ENCODE results near the gene FTO. TPM values are rescaled to one million over a fixed set of nuclear protein-coding genes. Genes with fewer than 3 reads are reported as not detected.

FTO gene
- total RNA-seq, 1 donor from 2014 or later, result 119 TPM

DNA sequence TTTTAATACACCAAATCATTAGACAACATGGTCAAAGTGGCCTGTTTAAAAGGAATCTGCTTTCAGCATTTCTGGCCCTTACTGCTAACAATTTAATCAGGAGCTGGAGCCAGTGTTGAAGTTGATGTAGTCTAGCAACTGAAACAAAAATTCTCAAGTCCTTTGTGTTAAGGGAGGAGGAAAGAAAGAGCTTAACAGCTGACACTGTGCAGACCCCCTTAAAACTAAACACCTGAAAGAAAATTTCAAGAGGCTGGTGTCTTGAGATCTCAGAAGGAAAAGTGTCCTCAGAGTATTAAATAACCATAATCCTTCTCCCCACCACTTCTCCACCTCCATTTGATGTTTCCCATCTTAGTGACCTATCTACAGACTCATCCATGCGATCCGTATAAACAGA is 232.1 kb downstream of the FTO start:
- DNase-seq, result peak; percentile 33

DNA sequence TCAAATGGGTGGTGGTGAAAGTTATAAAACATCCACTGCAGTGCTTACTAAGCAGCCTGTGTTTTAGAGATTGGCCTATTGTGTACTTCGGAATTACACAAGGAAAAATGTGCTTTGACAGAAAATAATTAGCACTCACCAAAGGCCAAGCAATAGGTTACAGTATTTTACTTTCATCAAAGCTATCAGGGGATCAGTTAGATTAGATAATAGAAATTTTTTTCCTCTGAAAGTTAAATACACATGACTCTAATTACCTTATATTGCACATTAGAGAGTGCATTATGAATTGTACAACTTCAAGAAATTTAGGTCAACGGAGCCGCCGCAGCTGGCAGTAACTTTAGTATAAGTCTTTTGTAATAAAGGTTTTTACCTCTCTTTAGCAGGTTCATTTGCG is 232.6 kb downstream of the FTO start:
- no peak for DNase-seq

DNA sequence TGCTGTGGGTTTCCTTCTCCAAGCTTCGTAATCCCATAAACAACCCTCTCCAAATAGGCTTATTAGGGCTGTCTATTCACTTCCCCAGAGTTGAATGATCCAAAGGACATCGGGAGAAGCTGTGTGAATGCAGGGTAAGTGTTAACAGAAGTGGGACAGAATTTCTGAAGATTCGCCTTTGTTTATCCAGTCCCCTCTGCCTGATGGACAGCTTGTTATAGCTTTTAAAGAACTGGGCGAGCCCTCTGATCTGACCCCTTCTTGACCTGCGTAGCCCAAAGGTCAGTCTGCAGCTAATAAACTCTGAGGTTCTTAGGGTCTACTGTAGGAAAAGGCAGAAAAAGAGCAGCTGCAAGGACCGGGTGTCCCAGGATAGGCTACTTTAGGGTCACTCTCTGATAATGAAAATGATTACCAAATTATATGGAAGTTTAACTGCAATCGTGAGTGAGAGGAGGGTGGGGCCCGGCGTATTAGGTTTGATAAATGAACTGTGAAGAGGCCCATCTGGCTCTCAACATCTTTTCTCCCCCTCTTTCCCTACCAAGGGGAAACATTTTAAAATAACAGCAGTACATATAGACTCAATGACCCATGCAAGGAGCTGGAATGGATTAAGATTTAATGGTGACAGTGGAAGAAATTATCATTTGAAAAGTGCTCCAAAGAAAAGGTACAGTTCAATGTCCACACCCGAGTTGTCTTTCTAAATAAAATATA is 233.4 kb downstream of the FTO start:
- DNase-seq, result no peak

DNA sequence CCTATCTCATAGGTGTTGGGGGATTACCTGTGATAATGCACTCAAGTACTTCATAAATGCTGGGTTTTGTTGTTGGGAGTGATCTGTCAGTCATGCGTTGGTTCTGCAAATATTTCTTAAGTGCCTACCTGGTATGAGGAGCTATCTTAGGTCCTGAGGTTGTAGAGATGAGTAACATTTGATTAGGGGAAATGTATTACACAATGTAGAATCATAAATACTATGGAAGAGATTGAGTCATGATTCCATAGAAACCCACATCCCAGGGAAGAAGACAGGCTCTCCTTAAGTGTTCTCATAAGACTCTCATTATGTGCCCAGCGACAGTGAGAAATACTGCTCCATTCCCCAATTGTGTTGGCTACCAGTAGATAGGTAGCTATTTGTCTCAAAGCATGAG is 240.1 kb downstream of the FTO start:
- no peak for DNase-seq

DNA sequence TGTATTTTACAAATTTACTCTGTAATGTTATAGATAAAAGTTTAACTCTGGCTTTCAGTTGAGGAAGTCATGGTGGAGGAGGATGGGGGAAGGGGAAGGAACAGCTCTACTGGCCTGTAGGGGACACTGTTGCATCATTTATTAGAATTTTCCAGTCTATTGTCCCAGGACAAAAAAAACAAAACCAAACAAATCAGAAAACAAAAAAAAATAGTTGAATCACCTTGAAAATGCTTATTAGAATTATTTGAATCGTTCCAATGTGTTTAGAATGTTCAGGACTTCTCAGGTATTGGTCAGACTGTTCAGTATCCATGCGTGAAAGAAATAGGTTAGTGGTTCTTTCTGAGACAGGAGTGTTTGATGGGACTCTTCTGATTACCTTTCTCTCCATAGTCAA is 242.0 kb downstream of the FTO start:
- peak; percentile 64 for DNase-seq

DNA sequence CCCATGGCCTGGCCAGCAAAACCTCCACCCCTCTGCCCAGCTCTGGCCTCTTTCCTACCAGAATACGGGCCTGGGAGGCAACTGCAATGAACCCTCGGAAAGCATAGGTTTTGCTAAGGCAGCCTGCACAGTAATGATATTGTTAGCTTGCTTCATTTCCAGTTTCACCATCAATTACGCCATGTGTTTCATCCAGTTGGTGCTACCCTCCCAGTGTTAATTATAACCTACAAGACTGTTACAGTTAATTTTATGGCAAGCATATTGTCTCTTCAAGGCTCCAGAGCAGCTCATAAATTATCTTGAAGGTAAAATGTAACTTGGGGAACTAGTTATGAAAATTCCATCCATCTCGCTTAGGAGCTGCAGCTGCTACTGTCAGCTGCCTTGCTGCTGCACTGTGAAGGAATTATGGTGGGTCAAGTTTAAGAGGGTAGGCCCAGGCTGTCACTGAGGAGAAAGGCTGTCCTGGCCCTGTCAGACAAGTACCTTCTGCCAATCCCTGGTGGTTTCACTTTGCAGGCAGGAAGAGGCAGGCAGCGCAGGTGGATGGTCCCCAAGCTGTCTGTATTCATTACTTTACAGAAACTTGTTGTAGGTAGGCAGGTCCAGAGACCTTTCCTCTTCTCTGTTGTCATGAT is 242.9 kb downstream of the FTO start:
- DNase-seq, result peak; percentile 70

DNA sequence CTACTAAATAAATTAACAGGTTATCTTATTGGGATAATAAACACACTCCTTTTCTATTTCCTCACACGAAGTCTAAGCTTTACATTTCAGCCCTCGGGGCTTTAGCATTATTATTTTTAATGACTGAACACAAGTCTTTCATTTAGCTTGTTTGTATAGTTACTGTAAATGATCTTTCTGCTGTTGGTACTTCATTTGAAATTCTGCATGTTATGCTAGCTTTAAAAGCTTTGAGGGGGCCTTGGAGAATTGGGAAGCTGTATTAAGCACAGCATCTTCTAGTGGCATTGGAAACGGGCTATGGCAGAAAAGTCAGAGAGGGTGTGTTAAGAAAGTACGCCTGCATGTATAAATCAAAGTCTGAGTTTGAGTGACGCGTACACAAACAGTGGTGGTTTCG is 243.7 kb downstream of the FTO start:
- DNase-seq, result no peak

DNA sequence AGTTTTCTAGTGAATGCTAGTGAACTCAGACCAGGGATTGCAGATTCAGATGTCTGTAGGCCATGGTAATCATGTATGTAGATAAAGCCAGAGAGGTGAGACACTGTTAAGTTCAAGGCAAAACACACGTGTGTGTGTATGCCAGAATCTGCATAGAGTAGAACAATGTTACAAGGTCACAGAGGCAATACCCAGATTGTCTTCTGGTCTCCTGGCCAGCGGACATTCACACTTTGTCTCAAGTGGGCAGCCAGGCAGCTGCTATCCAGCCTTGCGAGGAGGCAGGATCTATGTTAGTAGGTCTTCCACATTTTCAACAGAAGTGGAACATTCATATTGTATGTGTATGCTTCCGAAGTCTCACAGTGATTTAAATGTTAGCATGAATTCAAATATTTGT is 244.4 kb downstream of the FTO start:
- DNase-seq, result no peak

DNA sequence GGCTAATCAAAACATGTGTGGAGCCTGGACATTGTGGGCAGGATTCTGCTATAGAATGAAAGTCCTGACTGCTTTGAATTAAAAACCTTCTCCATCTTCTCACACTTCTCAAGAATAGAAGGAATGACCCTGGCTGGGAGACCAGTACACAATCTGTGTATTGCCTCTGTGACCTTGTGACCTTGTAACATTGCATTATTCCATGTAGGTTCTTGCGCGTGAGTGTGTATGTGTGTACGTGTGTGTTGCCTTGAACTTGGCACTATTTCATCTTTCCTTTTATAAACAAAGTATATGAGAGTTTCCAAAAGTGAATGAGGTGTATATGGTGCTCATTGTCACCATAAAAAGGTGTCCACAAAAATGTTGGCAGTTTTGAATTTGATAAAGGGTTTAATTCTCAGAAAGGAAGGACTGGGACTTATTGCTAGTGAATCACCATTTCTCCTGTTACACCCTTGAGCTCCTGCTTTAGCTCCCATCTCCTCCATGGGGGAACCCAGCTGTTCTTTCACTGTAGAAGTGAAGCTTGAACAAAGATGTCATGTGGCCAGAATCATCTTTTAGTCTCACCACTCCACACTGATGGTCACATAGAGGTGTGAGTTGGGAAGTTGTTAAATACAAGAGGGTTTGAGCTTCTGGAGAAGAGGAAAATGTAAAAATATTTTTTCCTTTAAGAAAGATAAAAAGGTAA is 244.9 kb downstream of the FTO start:
- DNase-seq, result no peak

DNA sequence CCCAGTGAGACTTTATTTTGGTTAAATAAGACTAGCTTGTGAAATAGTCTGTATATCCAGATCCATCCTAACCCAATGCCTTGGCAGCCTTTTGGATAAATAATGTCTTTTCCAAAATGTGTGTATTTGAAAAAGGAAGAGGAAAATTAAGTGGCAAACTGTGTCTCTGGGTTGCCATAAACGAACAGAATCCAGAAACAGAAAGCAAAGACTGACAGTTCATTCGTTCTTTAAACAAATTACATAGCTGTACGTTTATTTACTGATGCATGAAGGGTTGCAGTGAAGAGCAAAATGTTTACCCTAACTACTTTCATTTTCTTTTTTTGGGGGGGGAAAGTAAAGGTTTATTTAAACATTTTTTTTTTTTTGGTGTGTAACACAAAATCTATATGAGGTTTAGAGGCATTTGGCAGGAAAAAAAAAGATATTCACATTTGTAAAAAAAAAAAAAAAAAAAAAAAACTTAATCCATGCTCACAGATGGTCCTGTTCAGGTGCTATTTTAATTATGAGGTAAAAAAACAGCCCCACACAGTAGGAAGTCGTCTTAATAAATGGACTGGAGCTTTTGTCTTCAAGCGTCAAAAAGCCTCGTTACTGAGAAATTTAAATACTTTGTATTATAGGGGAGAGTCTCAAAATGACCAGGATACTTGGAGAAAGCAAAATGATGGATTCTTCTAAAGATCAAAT is 245.9 kb downstream of the FTO start:
- DNase-seq, result no peak

DNA sequence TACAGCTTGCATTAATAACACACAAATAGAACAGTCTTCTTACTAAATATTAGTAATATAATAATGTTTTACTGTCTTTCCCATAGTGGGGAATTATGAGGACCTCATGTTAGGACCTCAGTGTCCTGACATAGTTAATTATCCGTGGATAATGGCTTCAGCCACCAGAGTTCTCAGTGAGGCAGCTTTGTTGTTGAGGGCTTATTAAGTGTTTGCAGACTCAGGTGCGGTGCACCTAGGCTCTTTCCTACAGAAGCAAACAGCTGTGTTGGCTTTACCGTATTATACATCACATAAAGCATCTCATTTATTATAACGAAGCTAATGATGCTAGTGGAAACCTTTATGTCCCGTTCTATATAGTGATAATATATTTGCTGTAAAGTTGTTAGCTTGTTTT is 246.7 kb downstream of the FTO start:
- DNase-seq, result no peak

DNA sequence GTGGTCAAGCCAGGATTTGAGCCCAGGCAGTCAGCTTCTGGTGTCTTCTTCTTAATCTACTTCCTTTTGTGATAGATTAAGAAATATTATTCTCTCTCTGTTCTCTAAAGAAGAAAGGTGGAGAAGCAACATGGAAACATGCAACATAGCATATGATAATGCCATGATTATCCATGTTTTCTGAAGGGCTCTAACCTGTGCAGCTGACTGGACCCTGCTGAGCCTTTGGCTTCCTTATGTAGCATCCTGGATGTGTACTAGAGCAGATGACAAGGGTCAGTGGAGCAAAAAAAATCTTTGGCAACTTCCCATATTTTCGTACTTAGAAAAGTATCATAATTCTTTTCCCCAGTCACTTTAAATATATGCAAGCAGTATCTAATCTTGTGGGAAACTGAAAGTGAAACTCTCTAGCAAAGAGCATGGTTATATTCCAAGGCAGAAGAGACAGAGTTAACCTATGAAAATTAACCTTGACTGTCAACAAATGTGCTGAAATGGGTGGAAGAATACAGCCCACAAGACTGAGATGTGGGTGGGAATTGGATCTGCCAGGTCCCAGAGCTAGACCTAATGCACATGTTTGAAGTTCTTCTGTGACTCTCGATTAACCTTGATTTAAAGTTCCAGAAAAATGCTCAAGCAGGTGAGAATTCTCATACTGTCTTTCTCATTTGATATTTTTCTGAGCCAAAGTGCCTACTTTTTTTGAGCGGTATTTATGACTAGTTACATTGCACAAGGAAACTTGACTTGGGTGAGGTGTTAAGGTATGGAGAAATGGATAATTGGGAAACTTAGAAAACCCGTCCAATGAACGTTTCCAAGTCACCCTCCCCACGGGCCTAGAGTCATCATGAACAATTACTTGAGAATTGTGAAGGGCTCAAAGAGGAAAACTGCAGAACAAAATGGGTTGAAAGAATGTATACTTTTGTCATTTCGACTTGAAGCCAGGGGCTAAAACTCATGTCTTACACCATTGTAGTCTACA is 248.6 kb downstream of the FTO start:
- DNase-seq, result no peak

DNA sequence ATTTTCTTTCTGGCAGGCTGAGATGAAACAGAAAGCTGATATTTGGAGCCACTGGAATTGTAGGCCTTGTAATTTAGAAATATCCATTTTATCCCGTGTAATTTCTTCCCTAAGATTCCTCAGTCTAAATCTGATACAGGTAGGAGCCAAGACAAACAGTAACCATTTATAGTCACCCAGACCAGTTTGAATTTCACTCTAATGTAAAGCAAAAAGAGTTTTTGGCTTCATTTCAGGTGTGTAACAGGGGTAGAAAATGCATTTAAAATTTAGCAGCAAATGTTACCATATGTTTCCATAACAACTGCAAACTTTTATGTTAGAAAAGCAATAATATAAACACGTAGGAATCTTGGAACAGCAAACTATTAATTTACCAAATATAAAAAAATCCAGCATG is 249.4 kb downstream of the FTO start:
- DNase-seq, result peak; percentile 79

DNA sequence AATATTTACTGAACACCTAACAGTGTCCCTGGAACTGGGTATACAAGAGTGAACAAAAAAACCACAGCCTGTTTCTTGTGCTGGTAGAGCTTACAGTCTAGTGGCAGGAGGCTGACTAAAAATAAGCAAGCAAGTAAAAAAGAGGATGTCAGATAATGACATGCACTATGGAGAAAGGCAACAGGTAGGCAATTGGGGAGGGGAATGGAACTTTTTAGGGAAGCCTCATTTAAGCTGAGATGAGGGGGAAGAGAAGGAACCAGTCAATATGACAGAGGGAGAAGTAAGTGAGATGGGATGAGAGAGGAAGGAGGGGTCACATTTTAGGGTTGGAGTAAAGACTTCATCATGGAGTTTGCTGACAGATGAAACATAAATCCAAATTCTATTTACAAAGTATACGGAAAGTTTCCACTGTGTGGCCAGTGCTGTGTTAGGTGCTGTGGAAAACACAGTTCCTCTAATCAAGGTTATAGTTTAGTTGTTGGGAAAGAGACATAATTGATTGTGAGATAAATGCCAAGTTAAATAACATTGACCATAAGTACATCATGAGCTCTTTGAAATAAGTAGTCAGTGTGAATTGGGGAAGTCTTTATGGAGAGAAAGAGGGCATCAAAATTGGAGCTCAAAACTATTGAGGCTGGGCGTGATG is 251.4 kb downstream of the FTO start:
- no peak for DNase-seq

DNA sequence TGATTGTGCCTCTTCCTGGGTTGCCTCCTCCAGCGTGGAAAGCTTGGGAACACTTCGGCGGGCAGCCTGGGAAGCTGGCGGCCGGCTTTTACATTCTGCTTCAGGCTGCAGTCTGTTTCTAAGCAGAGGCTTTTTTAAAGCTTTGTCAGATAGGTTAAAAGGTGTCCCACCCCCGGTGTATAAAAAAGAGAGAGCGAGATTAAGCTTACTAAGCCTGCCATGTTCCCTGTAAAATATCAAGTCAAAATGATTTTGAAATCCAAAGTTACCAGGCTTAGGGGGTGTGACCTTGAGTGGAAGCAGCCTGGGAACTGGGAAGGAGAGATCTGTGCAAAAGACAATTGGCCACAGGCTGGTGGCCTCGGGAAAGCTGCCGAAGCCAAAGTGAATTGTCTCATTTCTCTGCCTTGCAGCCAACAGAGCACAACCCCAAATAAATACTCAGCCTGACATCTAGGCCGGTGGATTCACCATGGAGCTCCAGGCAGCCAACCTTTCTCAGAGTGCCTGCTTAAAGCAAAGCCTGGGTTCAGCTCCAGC is 254.5 kb downstream of the FTO start:
- no peak for DNase-seq

DNA sequence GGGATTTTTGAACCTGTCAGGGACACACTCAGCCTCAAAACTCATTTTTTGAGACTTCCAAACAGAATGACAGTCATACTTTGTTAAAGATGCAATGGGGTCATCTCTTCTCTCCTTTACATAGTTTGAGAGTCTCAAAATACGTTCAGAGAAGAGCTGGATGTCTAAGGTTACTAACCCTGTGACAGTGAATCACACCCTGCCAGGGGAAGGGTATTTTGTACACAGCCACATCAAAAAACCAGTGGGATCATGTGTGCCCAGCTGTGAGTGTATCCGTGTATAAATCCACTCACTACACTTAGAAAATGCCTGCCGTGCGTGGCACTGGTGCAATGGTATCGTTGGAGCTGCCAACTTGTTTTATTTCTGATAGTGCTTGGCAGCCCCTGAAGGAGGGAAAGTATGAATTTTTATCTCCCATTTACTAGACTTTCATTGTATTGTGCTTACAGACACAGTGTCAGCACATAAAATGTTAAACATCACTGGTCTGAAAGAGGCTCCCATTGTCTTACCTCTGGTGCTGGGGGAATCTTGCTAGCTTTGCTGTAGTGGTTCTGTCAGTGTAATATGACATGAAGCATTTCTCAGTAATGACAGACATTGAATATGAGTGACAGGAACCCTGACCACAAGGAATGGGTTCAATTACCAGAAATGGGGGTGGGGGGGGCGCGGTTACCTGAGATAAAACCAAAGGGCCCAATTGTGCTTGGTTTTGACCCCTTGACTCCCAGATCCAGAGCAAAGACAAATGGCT is 256.3 kb downstream of the FTO start:
- DNase-seq, result no peak

DNA sequence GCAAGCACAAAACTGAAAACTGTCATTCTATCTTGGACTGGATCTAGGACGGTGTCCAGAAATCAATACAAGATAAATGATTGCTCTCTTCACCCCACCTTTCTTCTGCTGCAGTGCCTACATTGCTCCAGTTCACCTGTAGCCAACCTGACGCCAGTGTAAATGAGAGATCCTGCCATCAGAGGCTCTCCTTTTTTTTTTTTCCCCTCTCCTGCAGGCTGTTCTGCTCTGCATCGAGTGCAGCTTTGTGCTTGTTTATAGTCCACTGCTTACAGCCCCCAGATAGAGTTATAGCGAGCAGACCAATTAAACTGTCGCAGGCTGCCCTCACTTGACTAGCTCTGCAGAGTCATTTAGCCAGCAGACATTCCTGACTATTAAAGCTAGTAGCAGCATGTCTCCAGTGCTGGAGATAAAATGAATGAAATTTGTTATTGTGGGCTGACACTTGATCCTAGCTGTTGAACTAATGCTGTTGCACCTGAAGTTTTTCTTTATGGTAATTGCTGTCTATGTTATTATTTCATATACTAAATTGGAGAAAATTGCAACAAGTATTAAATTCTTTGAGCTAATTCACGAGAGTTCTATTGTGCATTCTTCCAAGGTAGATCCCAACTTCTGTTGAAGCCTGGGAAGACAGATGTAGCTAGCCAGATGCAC is 257.1 kb downstream of the FTO start:
- DNase-seq, result no peak

DNA sequence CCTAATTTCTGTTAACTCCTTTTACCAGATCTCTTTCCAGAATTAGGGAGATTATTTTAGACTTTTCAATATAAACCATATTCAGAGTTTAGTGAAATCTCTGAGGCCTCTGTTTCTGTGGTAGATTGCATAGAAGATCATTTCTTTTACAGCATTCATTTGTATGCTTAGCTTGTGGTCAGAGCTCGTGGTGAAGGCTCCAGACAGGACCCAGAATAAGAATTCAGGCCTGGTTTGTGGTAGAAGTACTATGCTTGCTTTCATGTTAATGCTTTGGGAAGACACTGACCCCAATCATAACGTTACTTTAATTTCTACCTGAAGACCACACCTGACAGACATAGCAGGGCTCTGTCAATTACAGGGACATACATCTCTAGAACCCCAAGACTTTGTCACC is 258.1 kb downstream of the FTO start:
- DNase-seq, result no peak

DNA sequence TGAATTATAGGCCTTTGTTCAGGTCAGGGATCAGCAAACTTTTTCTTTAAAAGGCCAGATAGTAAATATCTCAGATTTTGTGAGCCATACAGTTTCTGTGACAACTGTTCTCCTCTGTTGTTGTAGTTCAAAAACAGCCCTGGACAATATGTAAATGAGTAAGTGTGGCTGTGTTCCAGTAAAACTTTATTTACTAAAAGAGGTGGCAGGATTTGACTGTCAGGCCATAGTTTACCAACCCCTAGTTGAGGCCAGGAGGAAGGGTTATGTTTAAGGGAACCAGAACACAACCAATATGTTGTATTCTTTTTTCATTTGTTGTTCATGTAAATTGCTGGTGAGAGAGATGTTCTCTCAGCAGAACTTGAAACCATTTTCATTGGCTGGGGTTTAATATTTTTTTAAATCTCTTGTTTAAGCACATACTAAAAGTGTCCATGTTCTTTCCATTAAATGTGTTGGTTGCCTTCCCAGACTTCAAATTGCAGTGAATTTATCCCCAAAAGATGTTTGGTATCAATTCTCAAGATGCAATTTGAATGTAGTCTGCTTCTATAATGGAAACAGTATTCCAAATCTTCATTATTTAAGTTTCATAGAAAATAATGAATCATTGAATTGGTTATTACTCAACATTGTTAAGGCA is 260.3 kb downstream of the FTO start:
- DNase-seq, result no peak

Data from tongue (tissue), 2 donors.